H1 (cell line): ENCODE data around the gene TINAGL1. TPM values are rescaled to one million over a fixed set of nuclear protein-coding genes. Genes with fewer than 3 reads are reported as not detected.
A peak's percentile ranks its signal among the peaks of the same experiment; 100 is the strongest.

ENCODE experiments used
- CTCF ChIA-PET: fragments of 300-600 bp; sonication (Branson Sonifier 250); formaldehyde crosslinking; loops from one replicate; lab custom pipeline; 2021; ENCODE audit not compliant: partially characterized antibody; lab: Charles Lee
- POLR2A ChIA-PET: fragments of 300-600 bp; sonication (Branson Sonifier 250); formaldehyde crosslinking; loops from one replicate; lab custom pipeline; 2021; ENCODE audit warnings: inconsistent platforms; ENCODE audit not compliant: partially characterized antibody; lab: Charles Lee
- DNase-seq, 2 experiments: peaks; one replicate each; pipeline versions ENCODE4 v3.0.0 to v3.0.0-alpha.2; 2010 to 2022; ENCODE audit warnings: low spot score in 2 of 2, low read depth in 1 of 2, mixed read lengths in 1 of 2
- FAIRE-seq: peaks from 2 replicates; lab custom pipeline; 2011; peaks lifted over from hg19 to GRCh38; lab: Jason Lieb, UNC
- H2AFZ ChIP-seq: 2 replicates; pipeline ENCODE4 v1.8.1; 2012; ENCODE audit warnings: low read length, inconsistent platforms
- H2AK5ac ChIP-seq: 2 replicates; pipeline ENCODE4 v1.6.1; 2013; ENCODE audit warnings: low read depth, low read length
- H2BK120ac ChIP-seq: replicated peaks from 2 replicates; pipeline ENCODE3; 2013; ENCODE audit warnings: low read depth, low read length, inconsistent platforms
- H2BK12ac ChIP-seq: 2 replicates; pipeline ENCODE4 v1.6.1; 2013; ENCODE audit warnings: low read depth, low read length
- H2BK15ac ChIP-seq: 2 replicates; pipeline ENCODE4 v1.6.1; 2013; ENCODE audit warnings: low read length
- H2BK20ac ChIP-seq: 2 replicates; pipeline ENCODE4 v1.6.1; 2013; ENCODE audit warnings: low read length
- H2BK5ac ChIP-seq: 2 replicates; pipeline ENCODE4 v1.6.1; 2013; ENCODE audit warnings: low read depth, low read length
- H3K14ac ChIP-seq: 2 replicates; pipeline ENCODE4 v1.6.1; 2013; ENCODE audit warnings: inconsistent platforms; ENCODE audit not compliant: insufficient read length
- H3K18ac ChIP-seq: 2 replicates; pipeline ENCODE4 v1.6.1; 2013; ENCODE audit warnings: low read length; ENCODE audit errors: extremely low read depth
- H3K23ac ChIP-seq: 2 replicates; pipeline ENCODE4 v1.6.1; 2013; ENCODE audit warnings: inconsistent platforms; ENCODE audit not compliant: insufficient read length
- H3K23me2 ChIP-seq: 2 replicates; pipeline ENCODE4 v1.6.1; 2013; ENCODE audit warnings: low read depth, low read length
- H3K27ac ChIP-seq: 2 replicates; pipeline ENCODE4 v1.6.1; 2011; ENCODE audit warnings: low read depth, low read length, inconsistent platforms
- H3K27me3 ChIP-seq, 4 experiments: replicated peaks in 1 of 4; 1 replicate in 1 of 4; 2 replicates in 3 of 4; pipeline versions ENCODE4 v1.6.1 to v1.8.1; 2011 to 2013; ENCODE audit warnings: low read length in 3 of 4, mild to moderate bottlenecking in 3 of 4, inconsistent platforms in 2 of 4, mixed read lengths in 2 of 4, moderate library complexity in 1 of 4; ENCODE audit not compliant: control insufficient read depth in 3 of 4, insufficient read depth in 3 of 4; ENCODE audit errors: extremely low read depth in 1 of 4
- H3K36me3 ChIP-seq, 4 experiments: 2 replicates each; pipeline versions ENCODE4 v1.6.1 to v1.8.1; 2011 to 2013; ENCODE audit warnings: mild to moderate bottlenecking in 4 of 4, low read length in 3 of 4, moderate library complexity in 2 of 4, control low read depth in 1 of 4, inconsistent platforms in 1 of 4; ENCODE audit not compliant: insufficient read depth in 4 of 4, control insufficient read depth in 2 of 4
- H3K4ac ChIP-seq: replicated peaks from 2 replicates; pipeline ENCODE3; 2013; ENCODE audit warnings: low read length, low read depth, mixed read lengths, inconsistent platforms; ENCODE audit not compliant: insufficient read length
- H3K4me1 ChIP-seq, 4 experiments: replicated peaks in 1 of 4; 1 replicate in 1 of 4; 2 replicates in 3 of 4; pipeline versions ENCODE4 v1.6.1 to v1.8.1; 2011 to 2013; ENCODE audit warnings: low read length in 3 of 4, inconsistent platforms in 2 of 4, mixed read lengths in 1 of 4; ENCODE audit not compliant: insufficient read depth in 4 of 4, control insufficient read depth in 3 of 4
- H3K4me2 ChIP-seq, 2 experiments: 2 replicates each; pipeline versions ENCODE4 v1.6.1 to v1.8.1; 2011 to 2013; ENCODE audit warnings: low read depth in 2 of 2, low read length in 2 of 2, control low read depth in 1 of 2, inconsistent platforms in 1 of 2, mild to moderate bottlenecking in 1 of 2; ENCODE audit not compliant: insufficient read depth in 1 of 2
- H3K4me3 ChIP-seq, 4 experiments: fragments of 200-600, 300-600 bp in 1 of 4; sonication (generic), shearing (Covaris generic), sonication (Bioruptor Twin) in 1 of 4; 2 replicates each; pipeline versions ENCODE4 v1.5.1 to v1.8.1; 2011 to 2016; ENCODE audit warnings: low read length in 4 of 4, low read depth in 3 of 4, control low read depth in 2 of 4, inconsistent platforms in 2 of 4, mild to moderate bottlenecking in 2 of 4, mixed read lengths in 1 of 4, moderate library complexity in 1 of 4; ENCODE audit not compliant: insufficient read depth in 2 of 4; ENCODE audit errors: extremely low read depth in 1 of 4
- H3K56ac ChIP-seq: replicated peaks from 2 replicates; pipeline ENCODE3; 2013; ENCODE audit warnings: low read depth, mild to moderate bottlenecking, mixed read lengths, low read length, inconsistent platforms; ENCODE audit not compliant: insufficient read length
- H3K79me1 ChIP-seq: 2 replicates; pipeline ENCODE4 v1.6.1; 2013; ENCODE audit warnings: low read depth, low read length, control low read depth
- H3K79me2 ChIP-seq, 2 experiments: 2 replicates each; pipeline versions ENCODE4 v1.6.1 to v1.8.1; 2012 to 2013; ENCODE audit warnings: low read length in 2 of 2, mild to moderate bottlenecking in 2 of 2, inconsistent platforms in 1 of 2; ENCODE audit not compliant: insufficient read depth in 2 of 2, control insufficient read depth in 1 of 2
- H3K9ac ChIP-seq, 4 experiments: replicated peaks in 1 of 4; 1 replicate in 1 of 4; 2 replicates in 3 of 4; pipeline versions ENCODE4 v1.6.1 to v1.8.1; 2011 to 2013; ENCODE audit warnings: low read depth in 3 of 4, low read length in 3 of 4, control low read depth in 2 of 4, mild to moderate bottlenecking in 2 of 4, moderate library complexity in 2 of 4, inconsistent platforms in 1 of 4; ENCODE audit errors: extremely low read depth in 1 of 4
- H3K9me3 ChIP-seq, 2 experiments: 2 replicates each; pipeline versions ENCODE4 v1.6.1 to v1.8.1; 2012 to 2013; ENCODE audit warnings: mild to moderate bottlenecking in 2 of 2, moderate library complexity in 2 of 2, control low read depth in 1 of 2, inconsistent platforms in 1 of 2, low read depth in 1 of 2, low read length in 1 of 2, mixed read lengths in 1 of 2; ENCODE audit not compliant: insufficient read depth in 2 of 2
- H4K20me1 ChIP-seq, 2 experiments: replicated peaks in 1 of 2; 2 replicates each; pipeline versions ENCODE3 to v1.8.1; 2011 to 2013; ENCODE audit warnings: inconsistent platforms in 2 of 2, low read length in 2 of 2, mild to moderate bottlenecking in 1 of 2; ENCODE audit not compliant: insufficient read depth in 2 of 2, control insufficient read depth in 1 of 2
- H4K5ac ChIP-seq: 2 replicates; pipeline ENCODE4 v1.6.1; 2013; ENCODE audit warnings: low read length, low read depth, mixed read lengths, inconsistent platforms; ENCODE audit not compliant: insufficient read length
- H4K8ac ChIP-seq: 2 replicates; pipeline ENCODE4 v1.8.0; 2013; ENCODE audit warnings: mild to moderate bottlenecking, moderate library complexity, low read length, inconsistent platforms; ENCODE audit not compliant: insufficient read depth; ENCODE audit errors: extremely low read depth
- H4K91ac ChIP-seq: replicated peaks from 2 replicates; pipeline ENCODE3; 2013; ENCODE audit warnings: low read length, mixed read lengths, inconsistent platforms; ENCODE audit not compliant: insufficient read length
- BACH1 ChIP-seq: IDR thresholded peaks from 2 replicates; pipeline ENCODE4 v1.6.1; 2012; ENCODE audit warnings: low read length, improper control_type of control experiment
- CHD2 ChIP-seq: IDR thresholded peaks from 2 replicates; pipeline ENCODE4 v1.6.1; 2012; ENCODE audit warnings: low read length, improper control_type of control experiment
- KDM1A ChIP-seq: fragments of 200-600, 300-600 bp; sonication (generic); IDR thresholded peaks from 2 replicates; pipeline ENCODE4 v1.7.1; 2016; ENCODE audit warnings: mild to moderate bottlenecking, low read length, borderline replicate concordance
- KDM4A ChIP-seq: IDR thresholded peaks from one replicate; pipeline ENCODE4 v1.7.1; 2012; ENCODE audit warnings: low read depth, mild to moderate bottlenecking, moderate library complexity, low read length, inconsistent platforms; ENCODE audit not compliant: severe bottlenecking
- KDM5A ChIP-seq: fragments of 200-600 bp; IDR thresholded peaks from 2 replicates; pipeline ENCODE4 v1.7.1; 2012; ENCODE audit warnings: mild to moderate bottlenecking, low read length, inconsistent platforms, mixed read lengths
- POU5F1 ChIP-seq: IDR thresholded peaks from 2 replicates; pipeline ENCODE4 v1.6.1; 2011; ENCODE audit warnings: low read depth, mild to moderate bottlenecking, low read length, moderate library complexity
- RFX5 ChIP-seq: IDR thresholded peaks from 2 replicates; pipeline ENCODE4 v1.6.1; 2011; ENCODE audit warnings: low read depth, low read length, improper control_type of control experiment, borderline replicate concordance
- SAP30 ChIP-seq: fragments of 300-600 bp; sonication (generic); IDR thresholded peaks from 2 replicates; pipeline ENCODE4 v1.7.1; 2012; ENCODE audit warnings: low read length, moderate library complexity, mild to moderate bottlenecking, inconsistent platforms; ENCODE audit not compliant: insufficient read depth, insufficient replicate concordance
- SP2 ChIP-seq: IDR thresholded peaks from 2 replicates; pipeline ENCODE4 v1.6.1; 2012; ENCODE audit warnings: mild to moderate bottlenecking, low read length, inconsistent platforms
- TAF7 ChIP-seq: optimal IDR thresholded peaks from 2 replicates; pipeline ENCODE3; 2011; ENCODE audit warnings: low read depth, mild to moderate bottlenecking, inconsistent platforms, low read length, moderate library complexity, borderline replicate concordance
- WGBS, 2 experiments: shearing (Covaris generic) in 1 of 2; methylation state at CpG; one replicate each; pipeline versions ENCODE4 v1.1.6 to v1.1.7; 2013 to 2015; ENCODE audit warnings: low lambda C conversion rate in 2 of 2, mixed read lengths in 2 of 2, inconsistent platforms in 1 of 2, low coverage in 1 of 2, missing lambda C conversion rate in 1 of 2; ENCODE audit not compliant: insufficient replicate concordance in 2 of 2, insufficient coverage in 1 of 2, insufficient read length in 1 of 2; ENCODE audit errors: extremely low coverage in 1 of 2, missing lambda C conversion rate in 1 of 2; 5-methylcytosine and 5-hydroxymethylcytosine counted together
- polyA plus RNA-seq, 7 experiments: library from polyadenylated mRNA; depleted of rRNA in 3 of 7; stranded (reverse) in 5 of 7; unstranded in 2 of 7; fragments of >200 nt in 5 of 7; fragments of 200-250 nt in 2 of 7; gene quantifications; 1 replicate in 5 of 7; 2 replicates in 1 of 7; 4 replicates in 1 of 7; pipeline versions ENCODE4 v1.2.1 to v1.2.3, GENCODE V29; 2011 to 2013; ENCODE audit warnings: missing spikeins in 2 of 7, mixed read lengths in 2 of 7
- total RNA-seq: library from RNA; stranded (reverse); fragmentation: NEBNext Ultra II Directional; extraction: Animal tissue kit (Norgen Biotek cat#: 25700); gene quantifications from 2 replicates; pipeline ENCODE4 v1.2.1, GENCODE V29; 2021
- TF ChIP-seq, protein P1 (sequence below): IDR thresholded peaks from 2 replicates; pipeline ENCODE4 v1.6.1; 2011; ENCODE audit warnings: low read length, improper control_type of control experiment

The TINAGL1 gene
- total and polyA plus RNA-seq, 2 of the 8 experiments (the other 6 are each of a cell fraction or from before 2014, with no cell fraction given) = 11.2 to 21.7 TPM

DNA sequence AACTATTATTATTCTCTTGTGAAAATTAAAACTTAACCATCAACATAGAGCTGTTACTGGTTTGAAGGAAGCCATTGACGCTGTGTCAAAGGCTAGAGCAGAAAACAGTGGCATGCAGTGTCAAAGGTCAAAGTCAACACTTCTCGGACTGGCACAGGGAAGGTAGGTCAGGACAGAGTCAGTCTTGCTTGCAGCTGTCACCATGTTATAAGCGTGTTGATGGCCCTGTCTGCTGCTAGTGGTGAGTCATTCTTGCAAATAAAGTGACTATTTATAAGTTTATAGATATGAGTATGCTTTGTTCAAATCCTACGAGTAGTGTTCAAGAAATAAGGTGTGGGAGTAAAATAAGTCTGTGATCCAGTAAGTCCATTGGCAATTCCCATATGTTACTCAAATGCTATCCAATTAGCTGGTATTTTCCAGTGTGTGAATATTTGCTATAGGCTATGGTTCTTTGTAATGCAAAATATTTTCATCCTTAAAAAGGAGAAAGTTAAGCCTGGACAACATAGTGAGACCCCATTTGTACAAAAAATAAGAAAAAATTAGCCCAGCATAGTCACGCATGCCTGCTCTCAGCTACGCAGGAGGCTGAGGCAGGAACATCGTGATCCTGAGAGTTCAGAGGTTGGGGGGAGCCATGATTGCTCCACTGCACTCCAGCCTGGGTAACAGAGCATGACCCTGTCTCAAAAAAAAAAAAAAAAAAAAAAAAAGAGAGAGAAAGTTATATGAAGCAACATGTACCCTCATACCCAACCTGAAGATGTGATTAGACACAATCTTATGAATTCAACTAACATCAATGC, 26.3 kb upstream of the TINAGL1 start:
- peaks cover 0 to 11% (median 5%) of the 10 kb centered on the region in 4 experiments; a peak in 5 of 7 replicates for H3K4me1 ChIP-seq
- H3K79me1 ChIP-seq = no peaks in the 10 kb centered on the region
- POLR2A ChIA-PET = interaction anchor here (0.7 to 2.2 kb wide), 11 partner anchors 10 to 182 kb away, joined by 3 to 9 read pairs (median 4); partner anchors contain the start of gene PEF1
- no peak overlapping the region for H3K18ac ChIP-seq
- H3K23ac ChIP-seq = no peak overlapping the region
- H3K27me3 ChIP-seq = no peaks in the 10 kb centered on the region
- H3K9ac ChIP-seq = peak overlapping the region in 1 of 4 experiments; percentile 1; a peak in 1 of 7 replicates
- H2AFZ ChIP-seq = peak overlapping the region; percentile 99
- 79% methylated on average over 7 of the region's 7 CpGs; no CpG with 5 or more reads in 1 of the 2 experiments for WGBS, 2 experiments
- no peak overlapping the region for H2BK5ac ChIP-seq
- H4K5ac ChIP-seq = no peak overlapping the region
- H3K56ac ChIP-seq = no peak overlapping the region
- H2BK12ac ChIP-seq = peak overlapping the region; percentile 92; the same call in 1 of the 2 replicates
- H3K36me3 ChIP-seq = no peaks in the 10 kb centered on the region
- no peak overlapping the region for H3K27ac ChIP-seq
- H3K23me2 ChIP-seq = peaks cover 16% of the 10 kb centered on the region
- peaks cover 0 to 2% of the 10 kb centered on the region in 2 experiments for H4K20me1 ChIP-seq
- no peak overlapping the region for H2BK20ac ChIP-seq
- H3K9me3 ChIP-seq = peaks cover 0 to 4% of the 10 kb centered on the region in 2 experiments; a peak in 1 of 4 replicates
- H3K4me2 ChIP-seq = peak overlapping the region; percentile 61 to 92
- DNase-seq (no peak), FAIRE-seq (no peak)
- H3K14ac ChIP-seq = no peak overlapping the region
- no peak overlapping the region for H2BK120ac ChIP-seq
- no peaks in the 10 kb centered on the region for H3K79me2 ChIP-seq
- H3K4ac ChIP-seq = no peak overlapping the region
- H4K91ac ChIP-seq = no peak overlapping the region
- no peak overlapping the region for H2BK15ac ChIP-seq
- CTCF ChIA-PET = interaction anchor here (0.8 to 5.4 kb wide), 45 partner anchors 11 to 366 kb away, joined by 3 to 84 read pairs (median 6); no protein-coding TSS in a partner anchor
- H4K8ac ChIP-seq = no peak overlapping the region
- H3K4me3 ChIP-seq = peak overlapping the region; percentile 34 to 79 (median 64); a peak in 6 of 8 replicates
- H2AK5ac ChIP-seq = no peak overlapping the region
- TF ChIP-seq, protein P1, sequence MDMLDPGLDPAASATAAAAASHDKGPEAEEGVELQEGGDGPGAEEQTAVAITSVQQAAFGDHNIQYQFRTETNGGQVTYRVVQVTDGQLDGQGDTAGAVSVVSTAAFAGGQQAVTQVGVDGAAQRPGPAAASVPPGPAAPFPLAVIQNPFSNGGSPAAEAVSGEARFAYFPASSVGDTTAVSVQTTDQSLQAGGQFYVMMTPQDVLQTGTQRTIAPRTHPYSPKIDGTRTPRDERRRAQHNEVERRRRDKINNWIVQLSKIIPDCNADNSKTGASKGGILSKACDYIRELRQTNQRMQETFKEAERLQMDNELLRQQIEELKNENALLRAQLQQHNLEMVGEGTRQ = no peak
- no peak for TF ChIP-seq KDM4A
- TF ChIP-seq KDM5A = no peak
- TF ChIP-seq SP2 = no peak
- no peak for TF ChIP-seq SAP30
- TF ChIP-seq TAF7 = no peak
- no peak for TF ChIP-seq CHD2
- TF ChIP-seq KDM1A = no peak
- TF ChIP-seq RFX5 = no peak
- TF ChIP-seq BACH1 = no peak
- no peak for TF ChIP-seq POU5F1
